NCI-H2227 treated with DMSO at 0.1 percent for 48 hours (cell line): ENCODE data around the gene CIB1.
A peak's percentile ranks its signal among the peaks of the same experiment; 100 is the strongest.
"Not testable (repeated sequence)": the region's sequence is repeated elsewhere in the genome, so short reads cannot be mapped to it uniquely, and the experiment has no call there.

Experiments used
- DNase-seq: peaks from one replicate; lab custom pipeline; 2025; lab: John Stamatoyannopoulos, UW

CIB1 gene

DNA sequence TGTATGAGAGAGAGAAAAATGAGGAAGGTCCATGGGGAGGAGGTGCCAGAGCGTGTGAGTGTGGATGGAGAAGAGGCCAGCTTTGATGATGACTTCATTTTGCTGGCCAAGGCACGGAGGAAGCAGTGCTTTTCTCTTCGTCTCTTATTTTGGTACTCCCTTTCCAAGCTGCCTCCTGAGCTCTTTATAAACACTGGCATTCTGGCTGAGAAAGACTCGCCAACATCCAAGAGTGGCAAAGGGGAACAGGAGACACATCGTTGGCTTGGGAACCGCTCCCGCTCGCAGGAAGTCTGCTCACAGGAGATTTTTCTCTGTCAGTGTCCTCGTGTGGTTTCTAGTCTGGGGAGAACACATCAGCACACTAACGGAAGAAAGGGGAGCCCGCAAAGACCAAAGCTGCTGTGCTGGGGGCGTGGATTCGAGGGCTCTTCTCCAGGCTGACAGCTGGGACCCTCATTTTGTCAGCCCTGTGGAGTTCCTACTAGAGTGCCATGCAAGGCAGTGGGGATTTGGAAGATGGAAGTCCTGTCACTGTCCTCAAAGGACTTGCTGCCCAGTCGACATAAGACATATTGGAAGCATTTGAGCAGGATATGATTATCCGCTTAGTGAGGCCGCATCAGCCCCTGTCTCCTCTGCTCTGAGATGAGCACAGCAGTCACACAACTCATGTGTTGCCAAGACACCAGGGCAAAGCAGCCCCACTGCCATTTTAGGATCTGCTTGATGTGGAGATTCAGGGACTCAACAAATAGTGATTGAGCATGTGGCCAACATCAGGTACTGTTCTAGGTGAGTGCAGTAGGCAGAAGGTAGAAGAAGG lies 40.6 kb downstream of the CIB1 start:
- DNase-seq = no peak

DNA sequence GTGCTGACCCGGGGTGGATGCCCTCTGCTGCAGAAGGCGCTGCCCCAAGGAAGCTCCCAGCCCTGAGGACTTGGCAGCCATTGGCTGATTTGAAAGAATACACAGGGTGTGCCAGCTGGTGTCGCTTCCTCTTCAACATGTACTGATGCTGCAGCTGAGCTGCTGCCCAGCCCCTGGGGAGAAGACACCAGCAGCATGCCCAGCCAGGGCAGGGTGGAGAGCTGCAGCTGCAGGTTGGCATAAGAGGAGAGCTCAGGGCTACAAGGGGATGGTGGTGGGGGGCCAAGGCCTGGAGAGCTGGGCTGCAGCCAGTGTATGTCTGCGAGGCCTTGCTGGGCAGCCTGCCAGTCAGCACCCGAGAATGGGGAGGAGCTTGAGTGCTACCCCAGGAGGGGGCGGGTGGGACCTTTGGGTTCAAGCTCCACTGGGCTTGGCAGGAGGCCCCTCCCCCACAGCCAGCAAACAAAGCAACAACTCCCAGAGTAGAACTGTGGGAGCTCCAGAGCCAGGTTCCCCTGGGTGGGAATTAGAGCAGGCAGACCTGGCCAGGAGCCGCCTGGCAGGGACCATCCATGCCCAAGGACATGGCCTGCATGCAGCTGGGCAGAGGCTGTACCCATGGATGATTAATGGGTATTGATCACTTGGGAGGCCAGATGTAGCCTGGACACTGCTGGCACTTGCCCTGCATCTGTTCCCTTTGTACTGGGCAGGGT lies 41.8 kb downstream of the CIB1 start:
- DNase-seq = peak; percentile 36

- no peak for DNase-seq
These were observed 42.4 kb downstream of the CIB1 start for GRCh38 chr15:90191344-90191687.

DNA sequence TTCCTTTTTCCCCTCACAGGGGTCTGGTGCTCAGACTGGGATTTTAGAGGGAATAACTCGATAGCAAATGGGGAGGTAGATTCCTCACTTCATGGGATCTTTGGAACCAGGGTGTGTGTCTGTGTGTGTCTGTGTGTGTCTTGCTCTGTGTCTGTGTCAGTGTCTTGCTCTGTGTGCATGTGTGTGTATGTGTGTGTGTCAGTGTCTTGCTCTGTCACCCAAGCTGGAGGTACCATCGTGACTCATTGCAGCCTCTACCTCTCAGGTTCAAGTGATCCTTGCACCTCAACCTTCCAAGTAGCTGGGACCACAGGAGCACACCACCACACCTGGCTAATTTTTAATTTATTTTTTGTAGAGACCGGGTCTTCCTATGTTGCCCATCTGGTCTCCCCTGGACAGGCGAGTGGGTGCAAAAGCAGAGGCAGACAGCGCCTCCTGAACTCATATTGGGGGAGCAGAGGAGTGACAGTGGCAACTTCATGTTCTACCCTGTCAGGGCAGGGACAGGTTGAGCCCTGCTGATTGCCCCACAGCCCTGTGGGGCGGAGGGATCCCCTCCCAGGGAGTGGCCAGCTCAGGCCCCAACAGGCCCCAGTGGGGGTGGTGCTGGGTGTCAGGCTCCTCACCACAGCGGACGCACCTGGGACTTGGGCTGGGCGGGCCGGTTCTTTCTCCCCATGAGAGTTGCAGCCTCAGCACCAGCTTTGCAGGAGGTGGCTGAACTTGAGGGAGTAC lies 43.0 kb downstream of the CIB1 start:
- no peak for DNase-seq

DNA sequence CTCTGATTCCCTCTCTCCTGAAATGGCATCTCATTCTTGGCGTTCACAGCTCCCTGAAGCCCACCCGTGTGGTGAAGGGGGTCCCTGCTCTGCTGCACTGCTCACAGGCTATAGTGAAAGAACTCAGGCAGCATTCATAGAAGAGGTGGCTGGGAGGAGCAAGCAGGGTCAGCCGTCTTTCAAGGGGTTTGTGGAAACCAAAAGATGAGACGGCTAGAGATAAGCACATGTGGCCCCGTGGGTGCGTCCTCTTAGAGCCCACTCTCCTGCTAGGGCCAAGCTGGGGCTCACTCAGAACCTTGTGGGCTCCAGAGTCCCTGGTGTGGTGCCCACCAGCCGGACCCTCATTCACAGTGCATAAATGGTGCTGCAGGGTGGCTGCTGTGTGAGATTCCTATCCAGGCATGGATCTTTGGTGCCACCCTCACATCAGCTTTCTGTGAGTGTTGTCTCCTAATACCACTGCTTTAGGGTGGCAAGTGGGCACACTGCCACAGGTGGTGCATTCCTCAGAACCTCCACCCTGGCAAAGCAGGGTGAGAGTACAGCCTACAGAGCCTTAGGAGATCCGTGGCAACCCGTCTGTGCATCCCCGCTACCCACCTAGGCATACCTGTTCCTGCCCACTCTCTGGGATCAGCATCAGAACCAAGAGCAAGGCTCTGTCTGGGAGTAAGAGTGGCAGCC lies 43.8 kb downstream of the CIB1 start:
- no peak for DNase-seq

DNA sequence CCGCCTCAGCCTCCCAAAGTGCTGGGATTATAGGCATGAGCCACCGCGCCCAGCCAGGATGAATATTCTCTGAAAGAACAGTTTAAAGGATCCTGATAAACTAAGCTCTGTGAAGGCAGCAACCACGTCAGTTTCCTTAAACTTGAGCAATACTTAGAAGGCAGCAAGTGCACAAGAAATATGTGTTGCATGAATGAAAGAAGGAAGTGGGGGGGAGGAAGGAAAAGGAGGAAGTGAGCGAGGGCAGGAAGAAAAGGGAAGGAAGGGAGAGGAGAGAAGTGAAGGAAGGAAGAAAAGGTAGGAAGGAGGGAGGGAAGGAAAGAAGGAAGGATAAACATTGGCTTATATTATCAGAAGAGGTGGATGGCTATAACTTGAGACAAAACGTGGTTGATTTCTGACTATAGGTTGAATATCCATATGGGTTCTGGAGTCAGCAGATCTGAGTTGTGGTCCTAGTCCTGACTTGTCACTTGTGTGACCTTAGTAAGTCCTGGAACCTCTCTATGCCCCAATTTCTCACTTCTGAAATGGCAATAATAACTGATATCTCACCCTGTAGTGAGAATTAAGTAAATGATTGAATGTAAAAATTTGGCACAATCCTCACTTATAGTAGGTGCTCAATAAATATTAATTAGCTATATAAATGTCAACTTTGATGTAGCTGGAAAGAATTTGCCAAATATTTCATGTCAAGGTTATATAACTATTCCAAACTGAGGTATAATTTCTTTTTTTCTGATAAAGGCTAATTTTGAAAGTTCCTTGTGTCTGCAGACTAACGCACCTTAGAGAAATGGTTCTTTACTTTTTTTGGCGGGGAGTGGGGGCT lies 44.6 kb downstream of the CIB1 start:
- no peak for DNase-seq

GRCh38 chr15:90188065-90188464 lies 45.7 kb downstream of the CIB1 start:
- DNase-seq = not testable (repeated sequence)

DNA sequence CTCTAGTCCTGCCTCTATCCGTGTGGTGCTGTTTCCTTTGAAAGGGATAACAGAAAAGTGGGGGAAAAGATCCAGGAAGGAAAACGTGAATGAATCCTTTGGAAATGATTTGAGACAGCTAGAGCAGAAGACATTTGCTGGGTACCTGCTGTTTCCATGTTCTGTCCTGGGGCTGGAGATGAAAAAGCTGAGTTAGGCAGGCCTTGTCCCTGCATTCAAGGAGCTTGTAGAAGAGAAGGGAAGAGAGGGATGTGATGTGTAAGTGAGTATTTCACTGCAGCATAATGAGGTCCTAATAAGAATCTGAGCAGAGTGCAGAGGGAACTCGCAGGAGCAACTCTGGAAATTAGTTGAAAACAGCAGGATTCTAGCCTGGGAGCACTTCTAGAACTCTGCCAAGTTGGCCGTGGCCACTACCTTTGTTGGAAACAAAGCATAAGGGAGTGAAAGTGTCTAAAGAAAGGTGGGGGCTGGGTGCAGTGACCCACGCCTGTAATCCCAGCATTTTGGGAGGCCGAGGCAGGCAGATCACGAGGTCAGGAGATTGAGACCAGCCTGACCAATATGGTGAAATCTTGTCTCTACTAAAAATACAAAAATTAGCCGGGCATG lies 46.4 kb downstream of the CIB1 start:
- DNase-seq = no peak

DNA sequence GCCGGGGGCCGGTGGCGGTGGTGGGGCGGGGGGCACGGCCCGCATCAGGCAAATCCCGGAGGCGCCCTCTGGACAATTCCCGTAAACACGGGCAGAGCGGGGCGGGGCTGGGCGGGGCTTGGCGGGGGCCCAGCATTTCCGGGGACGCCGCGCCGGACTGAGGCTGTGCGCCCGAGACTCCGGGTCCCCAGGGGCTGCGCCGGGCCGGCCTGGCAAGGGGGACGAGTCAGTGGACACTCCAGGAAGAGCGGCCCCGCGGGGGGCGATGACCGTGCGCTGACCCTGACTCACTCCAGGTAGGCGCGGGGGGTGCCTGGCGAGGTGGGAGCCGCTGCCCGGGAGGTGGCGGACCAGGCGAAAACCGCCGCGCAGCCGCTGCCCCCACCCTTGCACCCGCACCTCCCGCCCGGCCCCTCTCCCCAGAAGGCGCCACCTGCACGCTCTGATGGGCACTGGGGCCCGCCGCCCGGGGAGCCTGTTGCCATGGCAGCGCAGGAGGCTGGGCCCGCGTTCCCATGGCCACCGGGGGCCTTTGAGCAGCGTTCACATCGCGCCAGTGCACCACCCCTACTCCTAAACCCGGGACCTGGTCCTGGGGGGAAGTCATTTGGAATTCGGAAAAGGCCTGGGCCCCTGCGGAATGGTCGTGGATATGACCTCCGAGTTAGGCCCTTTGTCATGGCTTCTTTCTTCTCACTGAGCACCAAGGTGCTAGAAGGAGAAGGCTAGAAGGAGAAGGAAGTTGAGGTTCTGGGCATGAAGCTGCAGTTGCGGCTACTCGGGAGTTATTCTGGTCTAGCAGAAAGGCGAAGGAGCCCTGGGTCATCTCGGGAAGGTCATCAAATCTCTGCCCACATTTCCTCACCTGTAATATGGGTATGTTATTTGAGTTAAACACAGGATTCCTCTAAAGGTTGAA lies 48.7 kb downstream of the CIB1 start:
- peak; percentile 44 for DNase-seq

DNA sequence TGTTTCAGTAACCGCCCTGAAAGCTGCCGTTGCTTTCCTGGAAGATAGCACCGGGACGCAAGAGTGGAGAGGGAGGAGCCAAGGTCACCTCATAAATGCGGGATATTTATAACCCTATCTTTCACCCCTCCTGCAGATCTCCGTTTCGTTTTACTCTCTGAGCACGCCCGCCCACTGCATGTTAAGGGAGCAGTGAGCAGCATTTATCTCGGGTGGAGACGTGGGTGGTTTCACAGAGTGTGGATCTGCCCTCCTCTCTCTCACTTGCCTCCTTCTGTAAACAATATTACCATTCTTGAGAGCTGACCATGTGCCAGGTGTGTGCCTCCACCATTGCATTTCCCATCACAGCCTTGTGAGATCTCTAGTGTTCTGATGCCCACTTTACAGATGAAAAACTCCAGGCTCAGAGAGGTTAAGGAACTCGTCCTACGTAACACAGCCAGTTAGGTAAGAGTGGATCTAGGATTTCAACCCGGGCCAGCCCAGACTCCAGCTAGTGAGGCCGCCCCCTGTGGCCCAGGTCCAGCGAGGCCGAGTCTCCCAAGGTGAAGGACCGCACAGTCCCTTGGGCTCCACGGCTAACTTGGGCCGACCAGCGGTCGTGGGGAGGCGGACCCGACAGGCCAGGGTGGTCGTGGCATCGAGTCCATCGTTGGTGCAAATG lies 49.5 kb downstream of the CIB1 start:
- DNase-seq = peak; percentile 49

GRCh38 chr15:90181776-90182175 lies 52.0 kb downstream of the CIB1 start:
- DNase-seq = peak; percentile 26
